ENCODE measurements around the gene RNF150. TPM values are rescaled to one million over a fixed set of nuclear protein-coding genes. Genes with fewer than 3 reads are reported as not detected.

RNF150 gene
- total RNA-seq, 1 experiment from 2014 or later = 4.4 TPM

- Histone ChIP-seq H3K23me2 (ENCODE audit: insufficient read length, low read depth, low read length, poor library complexity, severe bottlenecking) (no peaks in the 10 kb centered on the region), H3K79me2 (ENCODE audit: insufficient read depth, low read length) (no peaks in the 10 kb centered on the region), H3K4me2 (ENCODE audit: insufficient read depth, insufficient read length, low read length) (no peak overlapping the region), H4K91ac (ENCODE audit: insufficient read length, low read depth, low read length) (no peak overlapping the region), H4K5ac (ENCODE audit: insufficient read length, low read depth, low read length) (no peak overlapping the region), H3K27me3 (ENCODE audit: insufficient read depth, low read length) (no peaks in the 10 kb centered on the region), H2AFZ (ENCODE audit: low read length) (no peak overlapping the region), H3K14ac (ENCODE audit: insufficient read depth, low read length) (no peak overlapping the region), H3K23ac (ENCODE audit: insufficient read length, low read depth, low read length) (no peak overlapping the region), H3K18ac (ENCODE audit: insufficient read length, low read depth, low read length) (no peak overlapping the region), H2BK15ac (ENCODE audit: low read depth, low read length) (no peak overlapping the region), H3K9ac (ENCODE audit: extremely low read depth, insufficient read length, low read length) (no peak overlapping the region), H4K20me1 (ENCODE audit: control insufficient read depth, insufficient read depth, insufficient read length) (no peaks in the 10 kb centered on the region), H3K27ac (ENCODE audit: insufficient read length, low read depth, low read length) (no peak overlapping the region), H4K8ac (replicated peaks; ENCODE audit: insufficient read length, low read depth, low read length) (no peak overlapping the region), H3K79me1 (ENCODE audit: insufficient read depth, low read depth, low read length, poor library complexity, severe bottlenecking) (no peaks in the 10 kb centered on the region), H3K56ac (ENCODE audit: insufficient read length, low read depth, low read length) (no peak overlapping the region), H3T11ph (ENCODE audit: low read length) (no peak overlapping the region), H3K4me1 (ENCODE audit: insufficient read depth, low read length) (peaks cover 2% of the 10 kb centered on the region; the same call in 1 of the 2 replicates), H2AK5ac (ENCODE audit: insufficient read length, low read length) (no peak overlapping the region), H2BK20ac (ENCODE audit: low read depth, low read length, poor library complexity, severe bottlenecking) (no peak overlapping the region), H3K9me3 (ENCODE audit: control insufficient read depth, low read depth, low read length) (no peaks in the 10 kb centered on the region), H2BK120ac (ENCODE audit: low read depth, low read length, poor library complexity, severe bottlenecking) (no peak overlapping the region), H3K4ac (ENCODE audit: low read depth, low read length) (no peak overlapping the region), H2BK12ac (ENCODE audit: insufficient read length, low read depth, low read length) (no peak overlapping the region), H2BK5ac (ENCODE audit: insufficient read length, low read length) (no peak overlapping the region)
- Mint-ChIP-seq H3K4me3 (no peak overlapping the region), H3K27me3 (ENCODE audit: low read depth) (peaks cover 3% of the 10 kb centered on the region; the same call in 1 of the 2 replicates), H3K27ac (no peak overlapping the region), H3K9me3 (no peaks in the 10 kb centered on the region), H3K4me1 (peaks cover 12 to 18% of the 10 kb centered on the region in 2 experiments), H3K36me3 (ENCODE audit: insufficient read depth in 1 of 3, low read depth in 3 of 3) (no peaks in the 10 kb centered on the region; a peak in 1 of 7 replicates)
- no CpG with 5 or more reads among the region's 2 CpGs for WGBS (ENCODE audit: extremely low coverage, insufficient read length, low lambda C conversion rate)
- DNase-seq = no peak
- no peak for TF ChIP-seq CTCF (conservative IDR thresholded peaks at IDR 0.05)
These were observed 206.6 kb downstream of the RNF150 start for GRCh38 chr4:140926672-140927071.
